Measurements from ENCODE around the gene CEP135.

DNA sequence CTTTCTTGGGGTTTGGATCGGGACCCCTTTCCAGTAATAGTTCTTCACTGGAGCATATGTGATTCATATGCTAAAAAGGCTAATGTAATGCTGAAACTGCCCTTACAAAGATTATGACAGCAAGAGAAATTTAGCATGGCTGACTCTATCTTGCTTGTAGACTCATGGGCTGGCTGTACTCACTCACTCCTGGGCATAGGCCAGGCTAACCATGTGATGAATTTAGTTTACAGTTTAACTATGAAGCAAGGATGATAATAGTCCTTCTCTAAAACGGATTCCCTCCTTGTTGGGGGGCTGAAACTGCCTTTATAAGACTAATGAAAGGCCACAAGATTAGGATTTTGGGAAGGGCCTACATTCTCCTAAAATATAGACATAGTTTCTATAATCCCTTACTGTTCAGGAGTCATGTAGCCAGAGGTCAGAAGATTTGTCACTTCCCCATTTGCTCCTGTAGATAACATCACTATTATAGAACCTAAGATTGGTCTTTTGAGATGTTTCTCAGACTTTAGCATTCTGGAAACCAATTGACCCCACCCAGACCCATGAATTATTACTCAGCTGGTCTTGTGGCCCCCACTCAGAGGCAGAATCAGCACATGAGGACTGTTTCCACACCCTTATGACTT lies 20.8 kb upstream of the CEP135 start:
- TF ChIP-seq CTCF (conservative IDR thresholded peaks at IDR 0.05; ENCODE audit: low read length) (no peak), EZH2phosphoT487 (IDR thresholded peaks at IDR 0.05; ENCODE audit: borderline replicate concordance, low read depth, low read length) (no peak)

Data from OCI-LY7 (cell line).